NT2/D1 (cell line): ENCODE data around the gene DOCK1.

Source experiments
- SUZ12 ChIP-seq: IDR thresholded peaks from 2 replicates; pipeline ENCODE4 v1.6.1; 2011; ENCODE audit not compliant: insufficient read length, insufficient read depth; ENCODE audit errors: extremely low read depth
- YY1 ChIP-seq: IDR thresholded peaks from 2 replicates; pipeline ENCODE4 v1.6.1; 2011; ENCODE audit not compliant: insufficient read length, insufficient read depth
- ZNF274 ChIP-seq: IDR thresholded peaks from 2 replicates; pipeline ENCODE4 v1.6.1; 2011; ENCODE audit warnings: mild to moderate bottlenecking, low read depth, low read length

DNA sequence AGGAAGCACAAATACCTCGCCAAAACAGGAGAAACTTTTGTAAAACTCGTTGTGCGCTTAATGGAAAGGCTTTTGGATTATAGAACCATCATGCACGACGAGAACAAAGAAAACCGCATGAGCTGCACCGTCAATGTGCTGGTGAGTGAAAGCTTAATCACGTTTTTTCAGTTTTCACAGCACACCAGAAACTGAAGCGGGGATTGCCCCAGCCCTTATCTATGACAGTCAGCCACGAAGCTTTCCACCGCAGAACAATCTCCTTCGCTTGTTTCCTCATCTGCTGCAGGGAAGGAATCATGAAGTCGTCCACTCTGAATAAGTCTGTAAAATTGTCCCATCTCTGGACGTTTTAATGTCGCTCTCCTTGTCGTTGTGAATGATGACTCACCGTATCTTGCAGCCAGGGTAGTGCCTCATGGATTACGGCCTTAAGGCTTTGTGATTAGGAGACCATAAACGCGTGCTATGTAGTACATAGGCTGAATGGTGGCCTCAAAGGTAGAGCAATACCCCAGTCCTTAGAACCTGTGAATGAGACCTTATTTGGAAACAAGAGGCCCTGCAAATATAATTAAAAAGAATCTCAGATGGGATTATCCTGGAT is 468.9 kb downstream of the DOCK1 start:
- TF ChIP-seq ZNF274 (no peak), YY1 (no peak), SUZ12 (no peak)
